Erythroblast (primary cell): Measurements from ENCODE around the gene BMF.

Experiments
- GATA1 ChIP-seq: IDR thresholded peaks from 2 replicates; pipeline ENCODE4 v1.6.1; 2011; ENCODE audit warnings: low read depth, mild to moderate bottlenecking, control low read depth, low read length, moderate library complexity
- POLR2A ChIP-seq: IDR thresholded peaks from 2 replicates; pipeline ENCODE4 v1.6.1; 2011; ENCODE audit warnings: mild to moderate bottlenecking, low read length

DNA sequence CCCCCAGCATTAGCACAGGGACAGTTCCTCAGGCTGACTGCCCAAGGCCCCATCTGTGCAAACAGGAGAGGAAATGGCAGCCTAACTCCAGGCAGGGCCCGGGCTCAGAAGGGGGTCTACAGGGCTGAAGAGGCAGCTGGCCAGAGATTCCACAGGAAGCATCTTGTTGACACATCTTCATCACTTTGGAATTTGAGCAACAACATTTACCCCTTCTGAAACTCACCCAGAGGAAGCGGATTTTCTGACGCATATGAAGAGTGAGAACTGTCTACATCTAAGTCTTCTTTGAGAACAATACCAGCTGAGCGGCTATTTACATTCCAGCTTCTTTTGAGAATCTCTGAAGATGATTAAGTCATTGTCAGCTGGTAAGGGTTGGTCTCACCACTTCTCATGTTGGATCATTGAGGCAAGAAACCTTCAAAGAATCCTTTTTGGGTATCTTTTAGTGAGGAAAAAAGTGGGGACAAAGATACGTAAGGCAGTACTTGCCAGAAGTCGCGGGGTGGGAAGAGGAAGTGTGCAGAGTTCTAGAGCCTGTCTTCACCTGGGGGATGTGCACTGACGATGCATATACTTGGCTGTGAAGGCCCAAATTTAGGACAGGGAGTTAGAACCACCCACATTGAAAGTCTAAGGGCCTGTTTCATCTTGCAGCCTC is 44.3 kb downstream of the BMF start:
- TF ChIP-seq POLR2A (no peak), GATA1 (no peak)
